ENCODE data around the gene GTPBP1.

GTPBP1 gene

DNA sequence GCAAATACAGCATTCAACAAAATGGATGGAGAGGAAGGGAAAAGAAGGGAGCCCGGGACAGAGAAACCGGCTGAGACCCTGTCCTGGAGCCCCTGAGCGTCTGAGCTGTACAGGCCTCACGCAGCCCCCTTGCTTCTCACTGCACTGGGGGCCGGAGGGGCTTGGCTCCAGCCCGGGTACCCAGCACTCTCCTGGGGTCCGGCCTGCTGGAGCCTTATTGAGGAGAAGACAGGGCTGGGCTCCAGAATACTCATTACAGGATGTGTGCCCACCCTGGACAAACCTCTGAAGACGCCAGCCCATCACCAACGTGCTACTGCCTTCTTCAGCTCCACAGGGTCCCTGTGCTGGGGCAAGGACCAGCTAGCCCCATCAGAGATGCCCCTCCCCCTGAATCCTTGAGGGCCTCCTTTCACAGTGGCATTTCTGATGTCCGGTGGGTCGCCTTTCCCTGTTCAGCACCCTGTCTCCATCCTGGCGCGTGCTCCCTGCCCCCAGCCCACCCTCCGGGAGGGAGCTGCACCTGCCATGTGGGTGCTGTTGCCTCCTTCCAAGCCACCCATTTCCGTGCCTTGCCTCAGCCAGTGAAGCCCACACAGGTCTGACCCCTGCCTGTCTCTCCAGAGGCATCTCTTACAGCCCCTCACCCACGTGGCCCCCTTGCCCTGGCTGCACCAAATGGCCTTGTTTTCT, 64.7 kb downstream of the GTPBP1 start:
- H3K9me2 ChIP-seq (replicated peaks; ENCODE audit: insufficient read depth, low read length), result no peaks in the 10 kb centered on the region
- H3K9ac ChIP-seq (ENCODE audit: low read length), result no peak overlapping the region
- no peaks in the 10 kb centered on the region for H3K4me1 ChIP-seq (ENCODE audit: low read length)
- no peaks in the 10 kb centered on the region for H3K79me2 ChIP-seq (ENCODE audit: low read length)
- no peak overlapping the region for H3K27ac ChIP-seq (ENCODE audit: low read length)
- H2AFZ ChIP-seq (ENCODE audit: low read length), result no peak overlapping the region
- no peak overlapping the region for H3K4me2 ChIP-seq (ENCODE audit: low read depth, low read length)
- H4K20me1 ChIP-seq (ENCODE audit: insufficient read depth, low read length), result no peaks in the 10 kb centered on the region
- no peaks in the 10 kb centered on the region for H3K9me3 ChIP-seq (replicated peaks; ENCODE audit: insufficient read depth, low read length)
- no peak overlapping the region for H3K4me3 ChIP-seq (ENCODE audit: low read length)
- no peak for DNase-seq
- TF ChIP-seq EZH2 (optimal IDR thresholded peaks at IDR 0.05; ENCODE audit: low read depth, low read length) (no peak), EZH2phosphoT487 (IDR thresholded peaks at IDR 0.05; ENCODE audit: low read length) (no peak)
- TF ChIP-seq, protein P1, sequence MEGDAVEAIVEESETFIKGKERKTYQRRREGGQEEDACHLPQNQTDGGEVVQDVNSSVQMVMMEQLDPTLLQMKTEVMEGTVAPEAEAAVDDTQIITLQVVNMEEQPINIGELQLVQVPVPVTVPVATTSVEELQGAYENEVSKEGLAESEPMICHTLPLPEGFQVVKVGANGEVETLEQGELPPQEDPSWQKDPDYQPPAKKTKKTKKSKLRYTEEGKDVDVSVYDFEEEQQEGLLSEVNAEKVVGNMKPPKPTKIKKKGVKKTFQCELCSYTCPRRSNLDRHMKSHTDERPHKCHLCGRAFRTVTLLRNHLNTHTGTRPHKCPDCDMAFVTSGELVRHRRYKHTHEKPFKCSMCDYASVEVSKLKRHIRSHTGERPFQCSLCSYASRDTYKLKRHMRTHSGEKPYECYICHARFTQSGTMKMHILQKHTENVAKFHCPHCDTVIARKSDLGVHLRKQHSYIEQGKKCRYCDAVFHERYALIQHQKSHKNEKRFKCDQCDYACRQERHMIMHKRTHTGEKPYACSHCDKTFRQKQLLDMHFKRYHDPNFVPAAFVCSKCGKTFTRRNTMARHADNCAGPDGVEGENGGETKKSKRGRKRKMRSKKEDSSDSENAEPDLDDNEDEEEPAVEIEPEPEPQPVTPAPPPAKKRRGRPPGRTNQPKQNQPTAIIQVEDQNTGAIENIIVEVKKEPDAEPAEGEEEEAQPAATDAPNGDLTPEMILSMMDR (IDR thresholded peaks at IDR 0.05; ENCODE audit: low read length), result no peak
- no peaks in the 10 kb centered on the region for H3K36me3 ChIP-seq (replicated peaks; ENCODE audit: insufficient read depth, low read length)
- H3K27me3 ChIP-seq (replicated peaks; ENCODE audit: insufficient read depth, low read length), result no peaks in the 10 kb centered on the region
- no peaks in the 10 kb centered on the region for H3F3A ChIP-seq (ENCODE audit: insufficient read depth, low read length)

DNA sequence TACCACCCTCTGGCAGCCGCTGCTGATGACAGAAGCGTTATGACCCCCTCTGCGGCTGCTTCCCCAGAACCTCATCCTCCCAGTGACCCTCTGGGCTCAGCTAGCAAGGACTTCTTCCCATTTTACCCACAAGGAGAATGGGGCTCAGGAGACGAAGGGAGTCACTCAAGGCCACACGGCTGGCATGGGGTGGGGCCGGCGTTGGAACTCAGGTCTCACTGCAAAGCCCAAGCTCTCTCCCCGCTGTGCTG, 66.8 kb downstream of the GTPBP1 start:
- H3F3A ChIP-seq (ENCODE audit: insufficient read depth, low read length), result no peaks in the 10 kb centered on the region
- H3K9ac ChIP-seq (ENCODE audit: low read length), result no peak overlapping the region
- no peak overlapping the region for H3K4me2 ChIP-seq (ENCODE audit: low read depth, low read length)
- no peaks in the 10 kb centered on the region for H3K36me3 ChIP-seq (replicated peaks; ENCODE audit: insufficient read depth, low read length)
- no peak overlapping the region for H2AFZ ChIP-seq (ENCODE audit: low read length)
- no peaks in the 10 kb centered on the region for H3K79me2 ChIP-seq (ENCODE audit: low read length)
- no peak overlapping the region for H3K27ac ChIP-seq (ENCODE audit: low read length)
- DNase-seq, result no peak
- H3K9me2 ChIP-seq (replicated peaks; ENCODE audit: insufficient read depth, low read length), result no peaks in the 10 kb centered on the region
- no peaks in the 10 kb centered on the region for H4K20me1 ChIP-seq (ENCODE audit: insufficient read depth, low read length)
- H3K4me1 ChIP-seq (ENCODE audit: low read length), result no peaks in the 10 kb centered on the region
- H3K27me3 ChIP-seq (replicated peaks; ENCODE audit: insufficient read depth, low read length), result no peaks in the 10 kb centered on the region
- no peaks in the 10 kb centered on the region for H3K9me3 ChIP-seq (replicated peaks; ENCODE audit: insufficient read depth, low read length)
- TF ChIP-seq EZH2 (optimal IDR thresholded peaks at IDR 0.05; ENCODE audit: low read depth, low read length), result no peak
- TF ChIP-seq EZH2phosphoT487 (IDR thresholded peaks at IDR 0.05; ENCODE audit: low read length), result no peak
- TF ChIP-seq, protein P1 (IDR thresholded peaks at IDR 0.05; ENCODE audit: low read length), result no peak
- H3K4me3 ChIP-seq (ENCODE audit: low read length), result no peak overlapping the region

DNA sequence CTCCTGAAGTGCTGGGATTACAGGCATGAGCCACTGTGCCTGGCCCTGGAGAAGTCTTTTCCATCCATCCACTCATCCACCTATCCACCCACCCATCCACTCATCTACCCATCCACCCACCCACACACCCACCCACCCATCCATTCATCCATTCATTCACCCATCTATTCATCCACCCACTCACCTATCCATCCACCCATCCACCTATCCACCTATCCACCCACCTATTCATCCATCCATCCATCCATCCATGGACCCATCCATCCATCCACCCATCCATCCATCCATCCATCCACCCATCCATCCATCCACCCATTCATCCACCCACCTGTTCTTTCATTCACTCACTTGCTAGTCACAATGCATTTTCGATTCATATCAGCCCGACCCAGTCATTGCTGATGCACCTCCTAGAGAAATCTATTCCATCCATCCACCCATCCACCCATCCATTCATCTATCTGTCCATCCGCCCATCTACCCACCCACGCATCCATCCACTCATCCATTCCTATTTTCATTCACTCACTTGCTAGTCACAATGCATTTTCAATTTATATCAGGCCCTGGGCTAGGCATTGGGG, 67.7 kb downstream of the GTPBP1 start:
- Histone ChIP-seq H3K9ac (ENCODE audit: low read length) (no peak overlapping the region), H3K4me1 (ENCODE audit: low read length) (no peaks in the 10 kb centered on the region), H4K20me1 (ENCODE audit: insufficient read depth, low read length) (no peaks in the 10 kb centered on the region), H3K9me2 (replicated peaks; ENCODE audit: insufficient read depth, low read length) (no peaks in the 10 kb centered on the region), H3K36me3 (replicated peaks; ENCODE audit: insufficient read depth, low read length) (no peaks in the 10 kb centered on the region), H3K4me3 (ENCODE audit: low read length) (no peak overlapping the region), H2AFZ (ENCODE audit: low read length) (no peak overlapping the region), H3K79me2 (ENCODE audit: low read length) (no peaks in the 10 kb centered on the region), H3K9me3 (replicated peaks; ENCODE audit: insufficient read depth, low read length) (no peaks in the 10 kb centered on the region), H3F3A (ENCODE audit: insufficient read depth, low read length) (no peaks in the 10 kb centered on the region), H3K27ac (ENCODE audit: low read length) (no peak overlapping the region), H3K27me3 (replicated peaks; ENCODE audit: insufficient read depth, low read length) (no peaks in the 10 kb centered on the region), H3K4me2 (ENCODE audit: low read depth, low read length) (no peak overlapping the region)
- DNase-seq, result no peak
- TF ChIP-seq EZH2phosphoT487 (IDR thresholded peaks at IDR 0.05; ENCODE audit: low read length), result no peak
- TF ChIP-seq, protein P1 (IDR thresholded peaks at IDR 0.05; ENCODE audit: low read length), result no peak
- TF ChIP-seq EZH2 (optimal IDR thresholded peaks at IDR 0.05; ENCODE audit: low read depth, low read length), result no peak

All from MM.1S (cell line).